H4 (cell line): Measurements from ENCODE around the gene PYGO1. TPM values are rescaled to one million over a fixed set of nuclear protein-coding genes. Genes with fewer than 3 reads are reported as not detected.
A peak's percentile ranks its signal among the peaks of the same experiment; 100 is the strongest.
"Not testable (repeated sequence)": the region's sequence is repeated elsewhere in the genome, so short reads cannot be mapped to it uniquely, and the experiment has no call there.

Source experiments
- DNase-seq: peaks from one replicate; pipeline ENCODE4 v3.0.0-alpha.2; 2015; ENCODE audit warnings: low spot score
- total RNA-seq: library from RNA; depleted of rRNA; stranded (reverse); fragments of >200 nt; shearing (Covaris generic); gene quantifications from 2 replicates; pipeline ENCODE4 v1.2.3, GENCODE V29; 2014; rRNA removed

The PYGO1 gene, protein sequence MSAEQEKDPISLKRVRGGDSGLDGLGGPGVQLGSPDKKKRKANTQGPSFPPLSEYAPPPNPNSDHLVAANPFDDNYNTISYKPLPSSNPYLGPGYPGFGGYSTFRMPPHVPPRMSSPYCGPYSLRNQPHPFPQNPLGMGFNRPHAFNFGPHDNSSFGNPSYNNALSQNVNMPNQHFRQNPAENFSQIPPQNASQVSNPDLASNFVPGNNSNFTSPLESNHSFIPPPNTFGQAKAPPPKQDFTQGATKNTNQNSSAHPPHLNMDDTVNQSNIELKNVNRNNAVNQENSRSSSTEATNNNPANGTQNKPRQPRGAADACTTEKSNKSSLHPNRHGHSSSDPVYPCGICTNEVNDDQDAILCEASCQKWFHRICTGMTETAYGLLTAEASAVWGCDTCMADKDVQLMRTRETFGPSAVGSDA
- 7.2 and 7.8 TPM in 2 replicates for total RNA-seq

DNA sequence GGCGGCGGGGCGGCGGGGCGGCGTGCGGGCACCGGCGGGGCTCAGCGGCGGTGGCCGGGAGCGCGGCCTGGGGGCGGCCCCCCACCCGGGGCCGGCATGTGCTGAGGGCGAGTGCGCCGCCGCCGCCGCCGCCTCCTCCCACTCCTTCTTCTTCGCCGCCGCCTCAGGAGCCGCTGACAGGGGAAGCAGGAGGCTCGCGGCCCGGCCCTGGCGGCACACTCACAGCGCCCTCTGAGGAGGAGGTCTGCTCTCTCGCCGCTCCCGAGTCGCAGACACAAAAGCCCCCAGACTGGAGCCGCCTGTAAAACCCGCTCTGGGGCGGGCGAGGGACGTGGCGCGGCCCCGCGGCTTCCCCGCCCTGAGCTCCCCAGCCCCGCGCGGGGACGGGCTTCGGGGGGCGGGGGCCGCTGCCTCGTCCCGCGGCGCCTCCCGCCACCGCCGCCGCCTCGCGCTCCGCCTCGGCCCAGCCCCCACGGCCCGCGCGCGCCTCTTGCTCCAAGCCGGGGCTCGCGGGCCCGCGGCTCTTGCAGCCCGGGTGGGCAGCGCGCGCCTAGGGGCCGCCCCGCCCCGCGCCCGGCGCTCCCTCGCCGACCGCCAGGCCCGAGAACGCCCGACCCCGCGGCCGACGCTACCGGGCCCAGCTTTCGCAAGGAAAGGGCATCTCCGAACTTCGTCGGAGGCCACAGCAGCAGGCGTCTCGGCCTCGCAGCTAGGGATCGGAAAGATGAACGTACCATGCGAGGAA is at the start of gene PYGO1:
TSS of gene PYGO1 (minus strand) at position 276 of the 745 bp plus-strand sequence. CDS start 462 bp downstream, outside the sequence.
- DNase-seq: peak; percentile 28

DNA sequence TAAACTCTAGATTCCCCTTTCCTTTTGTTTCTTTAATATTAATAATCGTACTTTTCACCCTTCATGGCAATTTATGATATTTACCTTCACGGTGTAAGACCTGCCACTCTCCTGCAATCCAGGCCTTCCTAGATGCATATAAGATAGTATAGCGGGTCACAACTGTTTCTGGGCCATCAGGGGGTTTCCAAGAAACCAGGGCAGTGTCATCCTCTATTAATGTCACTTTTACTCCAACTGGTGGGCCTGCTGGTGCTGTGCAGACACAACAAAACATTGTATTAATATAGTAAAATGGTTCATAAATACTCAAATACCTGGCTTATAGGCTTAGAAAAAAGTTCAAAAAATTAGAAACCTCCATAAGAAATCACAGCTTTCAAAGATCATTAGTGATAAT is 48.9 kb upstream of the PYGO1 start:
- no peak for DNase-seq

DNA sequence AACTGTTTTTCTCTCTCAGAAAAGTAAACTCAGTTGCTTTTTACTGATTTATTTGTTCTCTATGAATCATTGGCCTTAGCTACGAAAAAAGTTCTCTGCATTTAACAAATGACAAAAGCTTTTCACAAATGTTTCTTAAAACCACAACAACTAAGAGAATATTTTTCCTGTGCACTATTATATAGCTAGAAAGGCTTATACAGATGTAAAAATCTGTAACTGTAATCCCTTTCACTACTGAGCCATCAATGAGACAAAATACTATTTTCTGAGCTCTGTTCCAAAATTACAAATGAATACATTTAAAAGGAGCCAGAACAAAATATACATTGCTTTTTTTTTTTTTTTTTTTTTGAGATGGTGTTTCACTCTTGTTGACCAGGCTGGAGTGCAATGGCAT is 45.6 kb upstream of the PYGO1 start:
- DNase-seq: no peak

DNA sequence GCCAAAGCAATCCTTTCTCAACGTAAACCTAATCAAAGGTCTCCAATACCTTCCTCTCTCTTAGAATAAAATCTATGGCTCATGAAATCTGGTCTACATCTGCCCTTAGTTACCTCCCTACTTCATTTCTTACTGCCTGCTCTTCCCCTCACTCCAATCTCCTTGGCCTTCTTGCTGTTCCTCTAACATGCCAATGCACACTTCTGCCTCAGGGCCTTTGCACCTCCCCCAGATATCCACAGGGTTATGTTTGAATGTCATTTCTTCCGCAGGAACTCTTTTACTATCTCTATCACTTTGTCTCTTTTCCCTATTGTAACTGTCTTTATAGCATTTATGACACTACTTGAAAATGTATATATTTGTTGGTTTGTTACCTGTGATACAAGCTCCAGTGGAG is 44.3 kb upstream of the PYGO1 start:
- DNase-seq: no peak

DNA sequence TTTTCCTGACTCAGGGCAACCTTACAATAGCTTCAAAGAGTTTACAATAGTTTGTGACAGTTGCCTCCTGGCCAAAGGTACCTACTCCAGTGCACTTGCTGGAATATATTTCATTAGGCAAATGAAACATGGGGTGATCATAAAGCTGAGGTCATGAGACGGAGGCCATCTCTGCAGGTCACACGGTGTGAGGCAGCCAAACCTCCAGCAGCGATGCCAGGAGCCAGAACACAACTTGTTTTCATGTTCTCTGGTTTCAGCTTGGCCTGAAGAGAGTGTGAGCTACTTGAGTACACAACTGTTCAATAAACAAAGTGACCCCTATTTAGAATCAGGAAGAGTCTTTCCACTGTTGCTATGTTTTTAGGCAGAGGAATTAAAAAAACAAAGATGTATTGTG is 42.7 kb upstream of the PYGO1 start:
- no peak for DNase-seq

DNA sequence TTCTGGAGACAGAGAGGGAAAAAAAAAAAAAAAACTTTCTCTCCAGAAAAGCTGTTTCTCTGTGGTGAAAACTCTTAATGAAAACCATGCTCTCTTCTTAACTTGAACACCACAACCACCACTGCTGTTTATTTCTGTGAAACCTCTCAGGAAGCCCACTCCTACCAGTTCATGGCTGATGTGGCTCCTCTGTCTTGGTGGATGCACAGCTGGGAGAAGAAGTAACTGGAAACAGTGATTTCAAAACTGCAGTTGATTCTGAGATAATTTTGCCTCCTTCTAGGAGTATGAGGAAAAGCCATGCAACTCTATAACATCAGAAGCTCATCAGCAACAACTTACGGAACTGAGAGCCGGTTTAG is 40.2 kb upstream of the PYGO1 start:
- no peak for DNase-seq

DNA sequence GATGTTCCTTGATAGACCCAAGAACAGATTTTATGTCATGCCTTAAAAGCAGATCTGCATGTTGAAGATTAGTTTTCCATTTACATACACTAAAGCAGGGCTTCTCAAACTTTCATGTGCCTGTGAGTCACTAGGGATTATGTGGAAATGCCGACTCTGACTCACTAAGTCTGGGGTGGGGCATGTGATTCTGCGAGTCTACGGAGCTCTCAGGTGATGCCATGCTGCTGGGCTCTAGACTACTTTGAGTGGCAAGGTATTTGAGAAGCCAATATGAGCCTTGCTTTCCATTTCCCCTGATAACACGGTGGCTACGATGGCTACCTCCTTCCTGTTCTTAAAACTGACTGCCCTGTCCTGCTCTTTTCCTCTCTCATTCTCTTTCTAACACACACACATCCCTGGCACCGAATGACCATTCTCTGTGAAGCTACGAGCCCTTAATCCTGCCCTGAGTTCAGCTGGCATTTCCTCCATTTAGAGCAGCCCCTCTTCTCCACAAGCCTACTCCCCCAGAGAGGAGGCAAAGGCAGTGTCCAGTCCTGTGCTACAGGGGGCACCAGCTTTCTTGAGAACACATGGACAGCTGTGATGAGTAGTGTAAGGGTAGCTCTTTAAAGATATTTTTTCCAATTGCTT is 39.7 kb upstream of the PYGO1 start:
- DNase-seq: peak; percentile 90

DNA sequence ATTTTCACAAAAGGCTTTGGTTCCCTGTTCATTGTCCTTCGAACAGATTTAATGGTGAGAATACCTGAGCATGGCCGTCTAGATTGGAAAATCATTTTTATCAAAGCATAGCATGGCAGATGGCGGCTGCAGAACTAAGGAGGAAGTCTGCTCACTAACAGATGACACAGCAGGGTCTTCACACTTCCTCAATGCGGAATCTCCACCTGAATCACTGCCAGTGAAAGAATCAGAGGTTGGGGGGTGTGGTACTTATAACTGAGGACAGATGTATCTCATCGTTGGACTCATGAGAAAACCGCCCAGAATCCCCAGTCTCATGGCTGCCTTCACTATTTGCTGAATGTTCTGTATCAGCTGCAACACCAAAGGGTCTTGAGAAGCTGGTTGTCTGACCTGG is 31.6 kb upstream of the PYGO1 start:
- no peak for DNase-seq

DNA sequence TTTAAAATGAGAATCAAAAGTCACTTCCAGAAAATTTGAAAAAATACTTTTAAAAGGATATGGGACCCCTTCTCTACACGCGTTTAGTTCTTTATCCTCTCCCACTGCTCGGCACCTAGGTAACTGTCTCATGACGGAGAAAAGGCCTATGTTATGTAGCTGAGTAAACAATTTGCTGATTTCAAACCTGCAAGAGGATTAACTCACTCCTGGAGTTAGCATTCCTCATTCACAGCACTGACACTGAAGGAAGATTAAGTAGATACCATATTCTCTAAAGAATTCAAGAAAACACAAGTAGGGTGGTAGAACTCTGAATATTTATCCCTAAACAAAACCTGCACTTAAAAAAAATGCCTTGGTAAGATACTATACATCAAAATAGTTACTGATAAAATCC is 30.2 kb upstream of the PYGO1 start:
- DNase-seq: no peak

DNA sequence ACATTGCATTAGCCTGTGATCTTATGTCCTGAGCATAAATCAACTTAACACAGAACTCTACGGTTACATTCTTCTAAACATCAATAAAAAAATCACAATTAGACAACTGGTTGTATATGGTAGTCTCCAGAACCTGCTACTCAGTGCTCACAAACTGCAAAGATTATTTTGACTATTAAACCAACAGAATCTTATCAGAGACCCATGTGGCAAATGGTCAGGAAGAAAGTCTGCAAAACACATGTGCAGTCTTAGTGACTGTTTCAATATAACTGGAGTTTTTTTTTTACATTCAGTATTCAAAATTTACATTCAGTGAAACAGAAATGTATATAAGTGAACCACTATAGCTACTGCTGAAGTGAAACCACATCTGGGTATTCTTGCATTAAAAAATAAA is 27.3 kb upstream of the PYGO1 start:
- DNase-seq: no peak

DNA sequence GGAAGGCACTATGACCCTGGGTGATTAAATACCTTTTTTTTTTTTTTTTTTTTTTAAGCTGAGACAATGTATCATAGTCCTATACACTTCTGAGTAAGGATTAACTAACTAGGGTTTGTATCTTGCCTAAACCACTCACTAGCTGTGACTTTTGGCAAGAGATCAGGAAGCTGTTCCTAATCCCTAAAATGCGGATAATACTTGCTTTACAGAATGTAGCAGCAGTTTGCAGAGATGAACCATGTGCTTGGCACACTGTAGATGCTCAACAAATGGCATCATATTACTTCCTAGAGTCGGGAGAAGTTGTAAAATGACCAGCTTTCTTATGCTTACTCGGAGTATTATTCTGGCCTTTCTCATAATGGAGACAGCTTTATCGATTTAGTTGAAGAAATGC is 25.6 kb upstream of the PYGO1 start:
- DNase-seq: no peak

DNA sequence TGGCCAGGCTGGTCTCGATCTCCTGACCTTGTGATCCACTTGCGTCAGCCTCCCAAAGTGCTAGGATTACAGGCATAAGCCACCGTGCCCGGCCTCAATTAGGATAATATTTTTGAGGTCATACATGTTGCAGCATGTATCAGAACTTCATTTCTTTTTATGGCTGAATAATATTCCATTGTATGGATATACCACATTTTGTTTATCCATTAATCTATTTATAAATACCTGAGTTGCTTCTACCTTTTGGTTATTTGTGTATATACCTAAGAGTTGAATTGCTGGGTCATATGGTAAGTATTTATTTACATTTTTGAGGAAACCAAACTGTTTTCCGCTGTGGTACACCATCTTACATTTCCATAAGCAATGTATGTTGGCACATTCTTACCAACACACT is 18.1 kb upstream of the PYGO1 start:
- DNase-seq: no peak

DNA sequence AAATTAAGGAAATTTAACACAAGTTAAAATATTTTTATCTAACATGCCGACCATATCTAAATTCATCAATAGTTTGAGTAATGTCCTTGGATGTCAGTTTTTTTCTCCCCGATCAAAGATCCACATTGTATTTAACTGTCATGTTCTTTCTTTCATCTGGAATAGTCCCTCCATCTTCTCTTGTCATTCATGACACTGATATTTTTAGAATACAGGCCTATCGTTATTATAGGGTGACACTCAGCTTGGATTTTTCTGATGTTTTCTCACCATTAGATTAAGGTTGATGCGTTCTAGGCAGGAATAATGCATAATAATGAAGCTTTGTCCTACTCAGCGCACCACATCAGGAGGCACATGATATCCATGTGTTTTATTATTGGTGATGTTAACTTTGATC is 13.2 kb upstream of the PYGO1 start:
- no peak for DNase-seq

DNA sequence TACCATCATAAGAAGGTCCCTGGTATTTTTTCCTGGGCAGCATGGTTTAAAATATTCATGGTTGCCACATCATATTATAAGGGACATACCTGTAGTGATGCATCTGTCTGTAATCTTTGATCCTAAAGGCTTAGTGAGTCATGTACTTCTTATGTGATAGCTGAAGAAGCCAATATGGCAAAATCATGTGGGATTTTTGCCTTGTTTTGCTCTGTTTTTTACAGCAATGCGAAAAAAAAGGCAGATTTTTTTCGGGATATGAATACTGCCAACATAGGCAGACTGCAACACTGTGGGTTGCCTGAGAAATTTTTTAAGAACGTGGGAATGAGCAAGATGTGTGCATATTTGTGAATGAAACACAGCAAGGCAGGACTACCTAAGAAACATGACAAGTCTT is 11.3 kb upstream of the PYGO1 start:
- DNase-seq: no peak

DNA sequence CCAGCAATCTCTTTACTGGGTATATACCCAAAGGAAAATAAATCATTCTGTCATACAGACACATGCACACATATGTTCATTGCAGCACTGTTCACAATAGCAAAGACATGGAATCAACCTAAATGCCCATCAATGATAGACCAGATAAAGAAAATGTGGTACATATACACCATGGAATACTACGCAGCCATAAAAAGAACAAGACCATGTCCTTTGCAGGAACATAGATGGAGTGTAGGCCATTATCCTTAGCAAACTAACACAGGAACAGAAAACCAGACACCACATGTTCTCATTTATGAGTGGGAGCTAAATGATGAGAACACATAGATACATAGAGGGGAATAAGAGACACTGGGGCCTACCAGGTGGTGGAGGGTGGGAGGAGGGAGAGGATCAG is 4.9 kb upstream of the PYGO1 start:
- DNase-seq: not testable (repeated sequence)

DNA sequence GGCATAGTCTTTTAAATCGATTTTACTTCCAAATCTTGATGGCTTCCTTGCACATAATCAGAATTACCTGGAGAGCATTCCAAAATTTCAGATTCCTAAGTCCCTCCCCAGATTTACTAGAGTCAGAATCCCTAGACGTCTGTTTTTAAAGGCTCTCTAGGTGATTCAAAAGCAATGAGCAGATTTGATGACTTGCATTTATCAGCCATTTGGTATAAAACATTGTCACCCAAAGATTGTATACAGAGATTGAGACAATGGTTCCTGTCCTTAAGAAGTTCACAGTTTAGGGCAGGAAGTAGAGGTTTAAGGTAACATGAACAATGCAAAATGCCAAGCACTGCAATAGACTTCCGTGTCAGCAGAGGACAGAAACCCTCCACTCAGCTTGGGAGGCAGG is 2.6 kb upstream of the PYGO1 start:
- no peak for DNase-seq

DNA sequence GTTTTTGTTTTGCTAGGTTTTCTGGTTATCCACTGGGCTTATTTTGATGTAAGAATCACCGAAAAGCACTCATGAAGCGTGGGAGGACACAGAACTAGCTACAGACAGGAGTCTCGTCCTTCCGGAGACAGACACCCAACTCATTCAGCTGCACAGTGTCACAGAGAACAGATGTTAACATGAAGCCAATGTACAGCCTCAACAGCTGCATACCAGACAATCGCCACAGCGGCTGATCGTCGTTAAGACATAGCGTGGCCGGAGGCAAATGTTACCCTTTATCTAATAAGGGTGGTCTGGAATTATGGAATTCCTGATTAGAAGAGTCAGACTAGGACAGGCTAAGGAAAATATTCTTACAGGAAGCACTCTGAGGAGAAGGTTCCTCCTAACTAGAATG is 1.1 kb upstream of the PYGO1 start:
- DNase-seq: no peak

DNA sequence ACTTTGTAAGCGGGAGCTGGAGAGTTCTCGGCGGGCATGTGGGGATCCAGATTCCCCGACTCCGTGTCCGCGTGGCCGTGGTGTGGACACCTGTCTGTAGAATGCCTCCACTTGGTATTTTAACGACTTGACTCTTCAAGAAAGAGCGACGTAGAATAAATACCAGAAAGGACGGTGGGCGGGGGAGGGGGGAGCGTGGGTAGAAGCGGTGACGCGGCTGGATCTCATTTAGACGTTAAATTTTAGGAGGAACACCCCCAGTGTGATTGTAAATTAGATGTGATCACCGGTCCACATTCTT is 620 bp upstream of the PYGO1 start:
- DNase-seq: no peak

DNA sequence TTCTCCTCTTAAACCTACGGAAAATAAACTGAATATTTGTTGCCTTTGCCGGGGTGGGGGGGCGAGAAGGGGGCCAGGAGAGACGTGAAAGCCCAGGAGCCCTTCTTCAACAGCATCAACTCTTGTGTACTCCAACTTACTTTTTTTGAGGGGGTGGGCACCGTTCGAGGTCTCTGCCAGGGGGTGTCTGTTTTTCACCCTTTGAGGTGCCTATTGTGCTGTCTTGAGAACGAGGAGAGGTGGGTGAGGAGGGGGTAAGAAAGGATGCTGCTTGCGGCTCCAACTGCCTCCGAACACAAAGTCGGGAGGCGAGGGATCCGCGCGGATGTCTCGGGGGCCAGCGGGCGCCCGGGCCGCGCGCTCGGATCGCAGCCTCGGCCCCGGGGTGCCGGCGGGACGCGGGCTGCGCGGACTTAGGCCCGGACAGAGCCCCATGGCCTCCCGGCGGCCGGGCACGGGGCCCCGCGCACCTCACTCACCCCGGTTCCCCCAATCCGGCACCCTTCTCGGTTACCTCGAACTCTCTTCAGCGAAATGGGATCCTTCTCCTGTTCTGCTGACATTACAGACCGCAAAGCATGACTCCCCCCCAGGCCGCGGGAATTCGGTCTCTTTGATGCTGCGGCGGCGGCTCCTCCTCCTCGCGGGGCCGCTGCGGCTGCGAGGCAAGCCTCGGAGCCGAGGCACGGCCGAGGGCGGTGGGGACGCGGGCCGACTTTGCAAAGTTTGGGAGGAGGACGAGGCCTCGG is 650 bp downstream of the PYGO1 start:
- DNase-seq: peak; percentile 18

DNA sequence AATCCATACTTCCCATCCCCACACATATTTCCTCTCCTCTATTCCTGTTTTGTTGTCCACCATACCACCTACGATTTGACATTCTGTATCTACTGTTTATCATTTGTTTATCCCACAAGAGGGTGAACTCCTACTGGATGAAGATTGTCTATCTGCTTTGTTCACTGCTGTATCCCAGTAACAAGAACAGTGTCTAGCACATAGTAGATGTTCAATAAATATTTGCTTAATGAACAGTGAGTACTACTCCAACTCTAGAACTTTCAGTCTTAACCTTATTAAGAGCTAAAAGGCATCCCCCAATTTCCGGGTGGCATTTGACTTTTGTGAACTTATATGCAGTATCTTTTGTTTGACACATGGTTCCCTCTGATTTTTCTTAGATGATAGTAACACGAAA is 1.3 kb downstream of the PYGO1 start:
- DNase-seq: no peak

DNA sequence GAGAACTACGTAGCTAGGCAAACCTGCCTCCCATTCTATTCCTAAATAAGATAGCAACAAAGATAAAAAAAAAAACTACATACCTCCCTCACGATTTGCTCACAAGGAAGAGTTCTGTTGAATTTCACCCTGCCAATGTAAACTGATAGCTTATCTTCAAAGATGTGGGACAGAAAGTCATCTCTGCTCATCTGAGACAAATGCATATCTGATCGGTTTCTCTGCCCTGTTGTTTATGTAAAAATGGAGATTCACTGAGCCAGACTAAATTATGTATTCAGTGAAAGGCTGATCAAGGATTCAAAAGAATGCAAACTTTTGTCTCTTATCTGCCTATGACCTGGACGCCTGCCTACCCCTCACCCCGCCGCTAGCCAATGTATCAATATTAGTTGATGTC is 11.2 kb downstream of the PYGO1 start:
- DNase-seq: no peak

DNA sequence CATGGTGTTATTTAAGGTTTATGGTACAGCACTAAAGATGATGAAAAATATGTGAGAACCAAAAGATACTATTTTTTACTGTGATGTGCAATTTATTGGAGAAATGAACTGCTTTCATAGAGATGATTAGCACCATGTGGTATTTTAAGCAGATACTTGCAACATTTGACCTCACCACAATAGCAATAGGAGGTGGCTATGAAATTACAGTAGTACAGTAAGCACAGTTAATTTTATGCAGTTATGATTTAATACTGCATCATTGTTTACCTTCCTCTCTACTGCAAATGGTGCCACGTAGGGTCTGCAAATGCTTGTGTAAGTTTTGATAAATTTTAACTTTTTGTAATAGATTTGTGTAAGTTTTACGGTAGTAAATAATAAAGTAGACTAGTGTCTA is 14.0 kb downstream of the PYGO1 start:
- no peak for DNase-seq
